Measurements from ENCODE around the gene COL11A2.
"Not testable (repeated sequence)": the region's sequence is repeated elsewhere in the genome, so short reads cannot be mapped to it uniquely, and the experiment has no call there.

COL11A2 gene

GRCh38 chr6:33156561-33156960 is 35.7 kb downstream of the COL11A2 start:
- DNase-seq (ENCODE audit: low read depth in 3 of 3): no peak

- no peak for DNase-seq (ENCODE audit: low read depth in 3 of 3)
Measured at GRCh38 chr6:33154349-33154748, 37.9 kb downstream of the COL11A2 start.

GRCh38 chr6:33151050-33151449 is 41.2 kb downstream of the COL11A2 start:
- DNase-seq (ENCODE audit: low read depth in 3 of 3): no peak

- not testable (repeated sequence) for DNase-seq (ENCODE audit: low read depth in 3 of 3)
Measured at GRCh38 chr6:33150560-33150959, 41.7 kb downstream of the COL11A2 start.

- DNase-seq (ENCODE audit: low read depth in 3 of 3): no peak
Measured at GRCh38 chr6:33147807-33148666, 44.2 kb downstream of the COL11A2 start.

GRCh38 chr6:33144373-33144772 is 47.9 kb downstream of the COL11A2 start:
- DNase-seq (ENCODE audit: low read depth in 3 of 3): no peak

GRCh38 chr6:33143113-33143770 is 49.0 kb downstream of the COL11A2 start:
- DNase-seq (ENCODE audit: low read depth in 3 of 3): no peak

GRCh38 chr6:33142501-33143070 is 49.7 kb downstream of the COL11A2 start:
- no peak for DNase-seq (ENCODE audit: low read depth in 3 of 3)

- no peak for DNase-seq (ENCODE audit: low read depth in 3 of 3)
Measured at GRCh38 chr6:33140556-33140955, 51.7 kb downstream of the COL11A2 start.

GRCh38 chr6:33139596-33140206 is 52.6 kb downstream of the COL11A2 start:
- DNase-seq (ENCODE audit: low read depth in 3 of 3): no peak

- no peak for DNase-seq (ENCODE audit: low read depth in 3 of 3)
Measured at GRCh38 chr6:33136310-33136900, 55.9 kb downstream of the COL11A2 start.

- DNase-seq (ENCODE audit: low read depth in 3 of 3): no peak
Measured at GRCh38 chr6:33132081-33132524, 60.2 kb downstream of the COL11A2 start.

GRCh38 chr6:33128318-33128717 is 63.9 kb downstream of the COL11A2 start:
- no peak for DNase-seq (ENCODE audit: low read depth in 3 of 3)

GRCh38 chr6:33126101-33126714 is 66.1 kb downstream of the COL11A2 start:
- DNase-seq (ENCODE audit: low read depth in 3 of 3): peak; percentile 25 to 65 (median 34)

- DNase-seq (ENCODE audit: low read depth in 3 of 3): no peak
Measured at GRCh38 chr6:33124947-33125346, 67.3 kb downstream of the COL11A2 start.

- no peak for DNase-seq (ENCODE audit: low read depth in 3 of 3)
Measured at GRCh38 chr6:33124525-33124901, 67.8 kb downstream of the COL11A2 start.

- no peak for DNase-seq (ENCODE audit: low read depth in 3 of 3)
Measured at GRCh38 chr6:33123732-33124524, 68.3 kb downstream of the COL11A2 start.

GRCh38 chr6:33123181-33123580 is 69.1 kb downstream of the COL11A2 start:
- DNase-seq (ENCODE audit: low read depth in 3 of 3): no peak

GRCh38 chr6:33120001-33120400 is 72.3 kb downstream of the COL11A2 start:
- no peak for DNase-seq (ENCODE audit: low read depth in 3 of 3)

GRCh38 chr6:33118525-33119123 is 73.6 kb downstream of the COL11A2 start:
- peak in 1 of 3 experiments; percentile 17 for DNase-seq (ENCODE audit: low read depth in 3 of 3)

All from stimulated activated CD4-positive, alpha-beta T cell treated with anti-CD3 and anti-CD28 coated beads, TNF-alpha, amount 100 ng/mL, for 24 hours (primary cell).